T-helper 9 cell (primary cell): Measurements from ENCODE around the gene GPR137.
"Not testable (repeated sequence)": the region's sequence is repeated elsewhere in the genome, so short reads cannot be mapped to it uniquely, and the experiment has no call there.

ENCODE experiments used
- DNase-seq: peaks from one replicate; pipeline ENCODE4 v3.0.0-alpha.2; 2020
- total RNA-seq, 2 donors: gene quantifications; one replicate each; lab custom pipeline; 2026; lab: John Stamatoyannopoulos, UW

Gene GPR137
- 19.9 to 21.2 reads per million in 2 donors for total RNA-seq

- peak; percentile 90 for DNase-seq
These were observed at the start of gene GPR137 for GRCh38 chr11:64284962-64285884. GPR137 (plus strand) TSS chr11:64285848; CDS start chr11:64286525, 677 bp downstream.

- DNase-seq: no peak
These were observed 48.1 kb upstream of the GPR137 start for GRCh38 chr11:64237484-64237951.

GRCh38 chr11:64238076-64238475 lies 47.6 kb upstream of the GPR137 start:
- no peak for DNase-seq

- no peak for DNase-seq
These were observed 46.6 kb upstream of the GPR137 start for GRCh38 chr11:64238999-64239398.

GRCh38 chr11:64239662-64240434 lies 45.8 kb upstream of the GPR137 start:
- no peak for DNase-seq

- peak; percentile 96 for DNase-seq
These were observed 45.0 kb upstream of the GPR137 start, which contains the start of gene FKBP2 for GRCh38 chr11:64240435-64241240. FKBP2 (plus strand) TSS chr11:64241095; CDS start chr11:64242388, 1,293 bp downstream.

- DNase-seq: no peak
These were observed 44.5 kb upstream of the GPR137 start for GRCh38 chr11:64241241-64241490.

- DNase-seq: peak; percentile 99
These were observed 43.9 kb upstream of the GPR137 start for GRCh38 chr11:64241491-64242374.

- DNase-seq: no peak
These were observed 42.3 kb upstream of the GPR137 start for GRCh38 chr11:64243236-64243854.

- DNase-seq: no peak
These were observed 41.5 kb upstream of the GPR137 start for GRCh38 chr11:64244107-64244506.

GRCh38 chr11:64244966-64245365 lies 40.7 kb upstream of the GPR137 start:
- no peak for DNase-seq

- DNase-seq: peak; percentile 36
These were observed 40.2 kb upstream of the GPR137 start for GRCh38 chr11:64245401-64245796.

GRCh38 chr11:64245797-64246620 lies 39.6 kb upstream of the GPR137 start:
- DNase-seq: peak; percentile 59

- DNase-seq: not testable (repeated sequence)
These were observed 39.1 kb upstream of the GPR137 start for GRCh38 chr11:64246621-64246870.

- peak; percentile 71 for DNase-seq
These were observed 38.5 kb upstream of the GPR137 start, which contains the start of gene PPP1R14B for GRCh38 chr11:64246871-64247728. PPP1R14B (minus strand) TSS chr11:64246943; CDS start chr11:64246673, 270 bp downstream.

GRCh38 chr11:64247729-64248531 lies 37.7 kb upstream of the GPR137 start:
- DNase-seq: no peak

GRCh38 chr11:64248578-64248977 lies 37.1 kb upstream of the GPR137 start:
- DNase-seq: no peak

- no peak for DNase-seq
These were observed 36.6 kb upstream of the GPR137 start for GRCh38 chr11:64249038-64249437.
